H9 (cell line): ENCODE results near the gene GFM1. TPM values are rescaled to one million over a fixed set of nuclear protein-coding genes. Genes with fewer than 3 reads are reported as not detected.
A peak's percentile ranks its signal among the peaks of the same experiment; 100 is the strongest.

Experiments
- DNase-seq: peaks from one replicate; pipeline ENCODE4 v3.0.0-alpha.2; 2017
- H2AFZ ChIP-seq: one replicate; pipeline ENCODE4 v1.6.1; 2013; ENCODE audit warnings: mild to moderate bottlenecking, low read length, control low read depth, moderate library complexity
- H2AK5ac ChIP-seq: 2 replicates; pipeline ENCODE4 v1.6.1; 2013; ENCODE audit warnings: low read length, control low read depth, mixed read lengths; ENCODE audit not compliant: insufficient read length
- H2BK120ac ChIP-seq: one replicate; pipeline ENCODE4 v1.6.1; 2013; ENCODE audit warnings: low read depth, mild to moderate bottlenecking, low read length, control low read depth, inconsistent platforms; ENCODE audit not compliant: poor library complexity, severe bottlenecking
- H2BK12ac ChIP-seq: 2 replicates; pipeline ENCODE4 v1.6.1; 2013; ENCODE audit warnings: low read length, control low read depth, mixed read lengths, low read depth; ENCODE audit not compliant: insufficient read length
- H2BK15ac ChIP-seq: 2 replicates; pipeline ENCODE4 v1.6.1; 2013; ENCODE audit warnings: low read depth, low read length, control low read depth
- H2BK20ac ChIP-seq: one replicate; pipeline ENCODE4 v1.6.1; 2013; ENCODE audit warnings: low read depth, mild to moderate bottlenecking, low read length, control low read depth, inconsistent platforms; ENCODE audit not compliant: poor library complexity, severe bottlenecking
- H2BK5ac ChIP-seq: 2 replicates; pipeline ENCODE4 v1.6.1; 2013; ENCODE audit warnings: low read length, control low read depth, mixed read lengths; ENCODE audit not compliant: insufficient read length
- H3K14ac ChIP-seq: 2 replicates; pipeline ENCODE4 v1.6.1; 2013; ENCODE audit warnings: low read length, control low read depth; ENCODE audit not compliant: insufficient read depth
- H3K18ac ChIP-seq: 2 replicates; pipeline ENCODE4 v1.6.1; 2013; ENCODE audit warnings: low read depth, mild to moderate bottlenecking, mixed read lengths, low read length, control low read depth; ENCODE audit not compliant: insufficient read length
- H3K23ac ChIP-seq: 2 replicates; pipeline ENCODE4 v1.6.1; 2013; ENCODE audit warnings: low read length, control low read depth, mixed read lengths, low read depth; ENCODE audit not compliant: insufficient read length
- H3K23me2 ChIP-seq: 2 replicates; pipeline ENCODE4 v1.6.1; 2013; ENCODE audit warnings: low read depth, mild to moderate bottlenecking, mixed read lengths, low read length, control low read depth; ENCODE audit not compliant: insufficient read length, poor library complexity, severe bottlenecking
- H3K27ac ChIP-seq: 2 replicates; pipeline ENCODE4 v1.5.1; 2013; ENCODE audit warnings: low read length, control low read depth, mixed read lengths, low read depth; ENCODE audit not compliant: insufficient read length
- H3K27me3 ChIP-seq: 2 replicates; pipeline ENCODE4 v1.6.1; 2013; ENCODE audit warnings: low read length, control low read depth, inconsistent platforms; ENCODE audit not compliant: insufficient read depth
- H3K4ac ChIP-seq: 2 replicates; pipeline ENCODE4 v1.6.1; 2013; ENCODE audit warnings: low read depth, mild to moderate bottlenecking, control low read depth, inconsistent platforms, low read length, moderate library complexity
- H3K4me1 ChIP-seq: 2 replicates; pipeline ENCODE4 v1.6.1; 2013; ENCODE audit warnings: low read length, control low read depth, inconsistent platforms; ENCODE audit not compliant: insufficient read depth
- H3K4me2 ChIP-seq: 2 replicates; pipeline ENCODE4 v1.6.1; 2013; ENCODE audit warnings: low read length, control low read depth, mixed read lengths; ENCODE audit not compliant: insufficient read length, insufficient read depth
- H3K56ac ChIP-seq: 2 replicates; pipeline ENCODE4 v1.6.1; 2013; ENCODE audit warnings: low read depth, mild to moderate bottlenecking, mixed read lengths, low read length, control low read depth; ENCODE audit not compliant: insufficient read length
- H3K79me1 ChIP-seq: 2 replicates; pipeline ENCODE4 v1.6.1; 2013; ENCODE audit warnings: low read depth, mild to moderate bottlenecking, moderate library complexity, low read length, control low read depth, inconsistent platforms; ENCODE audit not compliant: insufficient read depth, poor library complexity, severe bottlenecking
- H3K79me2 ChIP-seq: 2 replicates; pipeline ENCODE4 v1.6.1; 2013; ENCODE audit warnings: low read length, control low read depth, inconsistent platforms; ENCODE audit not compliant: insufficient read depth
- H3K9ac ChIP-seq: 2 replicates; pipeline ENCODE4 v1.6.1; 2013; ENCODE audit warnings: low read length, control low read depth, mixed read lengths; ENCODE audit not compliant: insufficient read length; ENCODE audit errors: extremely low read depth
- H3K9me3 ChIP-seq: one replicate; pipeline ENCODE4 v1.6.1; 2013; ENCODE audit warnings: low read depth, low read length, inconsistent platforms; ENCODE audit not compliant: control insufficient read depth
- H3T11ph ChIP-seq: one replicate; pipeline ENCODE4 v1.6.1; 2013; ENCODE audit warnings: mild to moderate bottlenecking, low read length, control low read depth, inconsistent platforms
- H4K20me1 ChIP-seq: one replicate; pipeline ENCODE4 v1.6.1; 2013; ENCODE audit not compliant: control insufficient read depth, insufficient read length, insufficient read depth
- H4K5ac ChIP-seq: 2 replicates; pipeline ENCODE4 v1.6.1; 2013; ENCODE audit warnings: low read depth, mild to moderate bottlenecking, mixed read lengths, low read length, control low read depth; ENCODE audit not compliant: insufficient read length
- H4K8ac ChIP-seq: replicated peaks from 2 replicates; pipeline ENCODE4 v1.6.1; 2013; ENCODE audit warnings: low read length, control low read depth, mixed read lengths, low read depth; ENCODE audit not compliant: insufficient read length
- H4K91ac ChIP-seq: 2 replicates; pipeline ENCODE4 v1.6.1; 2013; ENCODE audit warnings: low read depth, mild to moderate bottlenecking, moderate library complexity, mixed read lengths, low read length, control low read depth; ENCODE audit not compliant: insufficient read length
- H3K27ac Mint-ChIP-seq, 3 experiments: 2 replicates in 2 of 3; 3 replicates in 1 of 3; pipeline ENCODE4 v1.8.0; 2020 to 2021; ENCODE audit warnings: mixed read lengths in 3 of 3, mild to moderate bottlenecking in 1 of 3, moderate library complexity in 1 of 3
- H3K27me3 Mint-ChIP-seq: 2 replicates; pipeline ENCODE4 v1.8.0; 2021; ENCODE audit warnings: low read depth, mild to moderate bottlenecking, moderate library complexity, mixed read lengths
- H3K36me3 Mint-ChIP-seq, 3 experiments: 2 replicates in 2 of 3; 3 replicates in 1 of 3; pipeline ENCODE4 v1.8.0; 2020 to 2021; ENCODE audit warnings: low read depth in 3 of 3, mixed read lengths in 3 of 3; ENCODE audit not compliant: insufficient read depth in 1 of 3
- H3K4me1 Mint-ChIP-seq, 2 experiments: 2 replicates each; pipeline ENCODE4 v1.8.0; 2020; ENCODE audit warnings: mixed read lengths in 2 of 2
- H3K4me3 Mint-ChIP-seq, 2 experiments: 2 replicates in 1 of 2; 3 replicates in 1 of 2; pipeline ENCODE4 v1.8.0; 2020 to 2021; ENCODE audit warnings: mild to moderate bottlenecking in 2 of 2, mixed read lengths in 2 of 2, moderate library complexity in 1 of 2
- H3K9me3 Mint-ChIP-seq, 2 experiments: 2 replicates in 1 of 2; 3 replicates in 1 of 2; pipeline ENCODE4 v1.8.0; 2020; ENCODE audit warnings: mild to moderate bottlenecking in 2 of 2, mixed read lengths in 2 of 2, moderate library complexity in 1 of 2
- WGBS: extraction: QIAGEN DNeasy Blood & Tissue Kit; methylation state at CpG from one replicate; pipeline ENCODE4 v1.1.7; 2013; ENCODE audit warnings: missing lambda C conversion rate, low lambda C conversion rate, mixed read lengths; ENCODE audit not compliant: insufficient read length; ENCODE audit errors: extremely low coverage; 5-methylcytosine and 5-hydroxymethylcytosine counted together
- total RNA-seq: library from RNA; stranded (reverse); gene quantifications from 2 replicates; pipeline ENCODE4 v1.2.1, GENCODE V29; 2021
- TF ChIP-seq, protein P1 (sequence below): fragments of 200-600 bp; sonication (generic); conservative IDR thresholded peaks from 3 replicates; pipeline ENCODE4 v1.8.0; 2021; ENCODE audit warnings: antibody characterized with exemption, mild to moderate bottlenecking

The GFM1 gene
- total RNA-seq, 1 experiment from 2014 or later: 47.1 TPM

DNA sequence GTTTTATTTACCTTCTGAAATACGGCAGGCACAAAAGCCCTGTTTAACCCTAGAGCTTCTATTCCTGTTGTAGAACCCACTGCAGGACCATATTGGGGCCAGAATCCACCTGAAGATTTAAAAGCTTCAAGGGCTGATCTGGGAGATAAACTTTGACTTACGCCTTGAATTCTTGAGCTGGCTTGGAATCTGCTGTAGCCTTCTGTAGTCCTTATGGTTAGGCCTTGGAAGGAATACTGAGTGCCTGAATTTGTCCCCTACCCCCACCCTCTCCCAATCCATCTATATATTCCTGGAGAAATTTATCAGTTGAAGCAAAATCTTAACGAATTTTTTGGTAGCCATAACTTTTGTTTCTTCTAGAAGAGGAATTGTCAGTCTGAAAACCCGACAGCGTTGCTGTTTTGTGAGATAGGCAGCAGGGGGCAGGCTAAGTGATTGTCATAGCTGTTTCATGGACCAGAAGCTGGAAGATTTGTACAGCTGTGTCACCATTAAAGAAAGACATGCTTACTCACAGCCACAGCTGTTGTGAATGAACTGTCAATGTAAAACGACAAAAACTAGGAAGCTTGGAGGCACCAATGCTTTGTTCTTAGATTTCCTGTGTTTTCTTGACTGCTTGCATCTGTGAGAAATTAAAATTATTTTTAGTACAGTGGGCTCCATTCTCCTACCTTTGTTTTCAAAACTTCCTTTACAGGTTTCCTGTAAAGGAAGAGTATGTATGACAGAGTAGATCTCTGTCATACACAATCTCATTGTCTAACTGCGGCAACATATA is 15.3 kb downstream of the GFM1 start:
- H3K36me3 Mint-ChIP-seq: peaks cover 4 to 42% (median 22%) of the 10 kb centered on the region in 3 experiments; a peak in 5 of 7 replicates
- Histone ChIP-seq H3T11ph (no peak overlapping the region), H3K27ac (no peak overlapping the region)

More for the DNA sequence above, 15.3 kb downstream of the GFM1 start:
- no peaks in the 10 kb centered on the region for H3K4me1 ChIP-seq
- H3K4me2 ChIP-seq: no peak overlapping the region
- TF ChIP-seq, protein P1, sequence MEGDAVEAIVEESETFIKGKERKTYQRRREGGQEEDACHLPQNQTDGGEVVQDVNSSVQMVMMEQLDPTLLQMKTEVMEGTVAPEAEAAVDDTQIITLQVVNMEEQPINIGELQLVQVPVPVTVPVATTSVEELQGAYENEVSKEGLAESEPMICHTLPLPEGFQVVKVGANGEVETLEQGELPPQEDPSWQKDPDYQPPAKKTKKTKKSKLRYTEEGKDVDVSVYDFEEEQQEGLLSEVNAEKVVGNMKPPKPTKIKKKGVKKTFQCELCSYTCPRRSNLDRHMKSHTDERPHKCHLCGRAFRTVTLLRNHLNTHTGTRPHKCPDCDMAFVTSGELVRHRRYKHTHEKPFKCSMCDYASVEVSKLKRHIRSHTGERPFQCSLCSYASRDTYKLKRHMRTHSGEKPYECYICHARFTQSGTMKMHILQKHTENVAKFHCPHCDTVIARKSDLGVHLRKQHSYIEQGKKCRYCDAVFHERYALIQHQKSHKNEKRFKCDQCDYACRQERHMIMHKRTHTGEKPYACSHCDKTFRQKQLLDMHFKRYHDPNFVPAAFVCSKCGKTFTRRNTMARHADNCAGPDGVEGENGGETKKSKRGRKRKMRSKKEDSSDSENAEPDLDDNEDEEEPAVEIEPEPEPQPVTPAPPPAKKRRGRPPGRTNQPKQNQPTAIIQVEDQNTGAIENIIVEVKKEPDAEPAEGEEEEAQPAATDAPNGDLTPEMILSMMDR: peak; percentile 72
- no peak overlapping the region for H3K9ac ChIP-seq
- H2AK5ac ChIP-seq: no peak overlapping the region
- Mint-ChIP-seq H3K4me1 (no peaks in the 10 kb centered on the region), H3K4me3 (no peak overlapping the region), H3K27me3 (no peaks in the 10 kb centered on the region), H3K27ac (no peak overlapping the region), H3K9me3 (no peaks in the 10 kb centered on the region)
- H3K4ac ChIP-seq: no peak overlapping the region
- no peaks in the 10 kb centered on the region for H3K23me2 ChIP-seq
- no peak overlapping the region for H4K8ac ChIP-seq
- no peak overlapping the region for H3K18ac ChIP-seq
- no peaks in the 10 kb centered on the region for H4K20me1 ChIP-seq
- no peak overlapping the region for H4K5ac ChIP-seq
- H2BK120ac ChIP-seq: no peak overlapping the region
- H3K27me3 ChIP-seq: no peaks in the 10 kb centered on the region
- H3K23ac ChIP-seq: no peak overlapping the region
- H2BK15ac ChIP-seq: no peak overlapping the region
- no peak overlapping the region for H2AFZ ChIP-seq
- WGBS: no CpG with 5 or more reads among the region's 7 CpGs
- no peak overlapping the region for H2BK20ac ChIP-seq
- no peaks in the 10 kb centered on the region for H3K79me2 ChIP-seq
- no peak overlapping the region for H3K56ac ChIP-seq
- H3K79me1 ChIP-seq: no peaks in the 10 kb centered on the region
- H4K91ac ChIP-seq: no peak overlapping the region
- no peak overlapping the region for H3K14ac ChIP-seq
- H2BK12ac ChIP-seq: no peak overlapping the region
- H3K9me3 ChIP-seq: no peaks in the 10 kb centered on the region
- H2BK5ac ChIP-seq: no peak overlapping the region
- DNase-seq: peak; percentile 35
